Measurements from ENCODE around the gene SLC6A5.

GRCh38 chr11:20561915-20562314 is 37.5 kb upstream of the SLC6A5 start:
- no peak for TF ChIP-seq CTCF (conservative IDR thresholded peaks at IDR 0.05; ENCODE audit: low read depth, low read length)
- TF ChIP-seq EZH2 (IDR thresholded peaks at IDR 0.05; ENCODE audit: borderline replicate concordance, low read depth, low read length, poor library complexity, severe bottlenecking) = no peak

All from A673 (cell line).